ENCODE results near the gene C3orf22.

DNA sequence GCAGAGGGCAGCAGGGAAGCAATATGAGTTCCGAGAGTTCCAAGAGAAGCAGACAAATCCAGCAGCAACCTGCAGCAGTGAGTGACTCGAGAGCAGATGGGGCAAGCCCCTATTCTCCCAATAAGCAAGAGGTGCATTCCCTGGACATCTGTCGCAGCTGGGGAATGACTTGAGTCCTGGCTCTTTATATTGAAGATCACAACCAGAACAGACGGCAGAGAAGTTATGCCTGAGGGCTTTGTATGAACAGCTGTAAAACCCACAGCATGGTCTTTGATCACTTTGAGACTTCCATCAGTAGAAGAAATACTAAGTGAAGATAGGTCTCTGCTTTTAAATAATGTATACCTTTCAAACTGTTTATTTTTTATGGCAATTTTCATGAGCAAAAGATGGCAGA is 23.6 kb upstream of the C3orf22 start:
- TF ChIP-seq, protein P1, sequence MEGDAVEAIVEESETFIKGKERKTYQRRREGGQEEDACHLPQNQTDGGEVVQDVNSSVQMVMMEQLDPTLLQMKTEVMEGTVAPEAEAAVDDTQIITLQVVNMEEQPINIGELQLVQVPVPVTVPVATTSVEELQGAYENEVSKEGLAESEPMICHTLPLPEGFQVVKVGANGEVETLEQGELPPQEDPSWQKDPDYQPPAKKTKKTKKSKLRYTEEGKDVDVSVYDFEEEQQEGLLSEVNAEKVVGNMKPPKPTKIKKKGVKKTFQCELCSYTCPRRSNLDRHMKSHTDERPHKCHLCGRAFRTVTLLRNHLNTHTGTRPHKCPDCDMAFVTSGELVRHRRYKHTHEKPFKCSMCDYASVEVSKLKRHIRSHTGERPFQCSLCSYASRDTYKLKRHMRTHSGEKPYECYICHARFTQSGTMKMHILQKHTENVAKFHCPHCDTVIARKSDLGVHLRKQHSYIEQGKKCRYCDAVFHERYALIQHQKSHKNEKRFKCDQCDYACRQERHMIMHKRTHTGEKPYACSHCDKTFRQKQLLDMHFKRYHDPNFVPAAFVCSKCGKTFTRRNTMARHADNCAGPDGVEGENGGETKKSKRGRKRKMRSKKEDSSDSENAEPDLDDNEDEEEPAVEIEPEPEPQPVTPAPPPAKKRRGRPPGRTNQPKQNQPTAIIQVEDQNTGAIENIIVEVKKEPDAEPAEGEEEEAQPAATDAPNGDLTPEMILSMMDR (conservative IDR thresholded peaks at IDR 0.05), result no peak
- TF ChIP-seq ZFX (IDR thresholded peaks at IDR 0.05), result no peak

Data from C4-2B (cell line).